ENCODE measurements around the gene CP. TPM values are rescaled to one million over a fixed set of nuclear protein-coding genes. Genes with fewer than 3 reads are reported as not detected.

The CP gene
- total RNA-seq, 4 donors from 2014 or later = 5.0 to 111 (median 34.6) TPM

GRCh38 chr3:149209431-149209830, 12.2 kb downstream of the CP start:
- 86 to 95% methylated on average over 4 of the region's 4 CpGs for WGBS, 2 donors
- intact Hi-C loops (cut with DNase I) = no loop called here
- H3K9me3 ChIP-seq = no peaks in the 10 kb centered on the region
- no peaks in the 10 kb centered on the region for H3K4me1 ChIP-seq
- no peaks in the 10 kb centered on the region for H3K27me3 ChIP-seq
- no peak overlapping the region for H3K4me3 ChIP-seq (replicated peaks in 1 of 3)
- H3K27ac ChIP-seq = no peak overlapping the region
- DNase-seq = no peak
- TF ChIP-seq POLR2A (IDR thresholded peaks at IDR 0.05) = no peak
- TF ChIP-seq, protein P1, sequence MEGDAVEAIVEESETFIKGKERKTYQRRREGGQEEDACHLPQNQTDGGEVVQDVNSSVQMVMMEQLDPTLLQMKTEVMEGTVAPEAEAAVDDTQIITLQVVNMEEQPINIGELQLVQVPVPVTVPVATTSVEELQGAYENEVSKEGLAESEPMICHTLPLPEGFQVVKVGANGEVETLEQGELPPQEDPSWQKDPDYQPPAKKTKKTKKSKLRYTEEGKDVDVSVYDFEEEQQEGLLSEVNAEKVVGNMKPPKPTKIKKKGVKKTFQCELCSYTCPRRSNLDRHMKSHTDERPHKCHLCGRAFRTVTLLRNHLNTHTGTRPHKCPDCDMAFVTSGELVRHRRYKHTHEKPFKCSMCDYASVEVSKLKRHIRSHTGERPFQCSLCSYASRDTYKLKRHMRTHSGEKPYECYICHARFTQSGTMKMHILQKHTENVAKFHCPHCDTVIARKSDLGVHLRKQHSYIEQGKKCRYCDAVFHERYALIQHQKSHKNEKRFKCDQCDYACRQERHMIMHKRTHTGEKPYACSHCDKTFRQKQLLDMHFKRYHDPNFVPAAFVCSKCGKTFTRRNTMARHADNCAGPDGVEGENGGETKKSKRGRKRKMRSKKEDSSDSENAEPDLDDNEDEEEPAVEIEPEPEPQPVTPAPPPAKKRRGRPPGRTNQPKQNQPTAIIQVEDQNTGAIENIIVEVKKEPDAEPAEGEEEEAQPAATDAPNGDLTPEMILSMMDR (IDR thresholded peaks at IDR 0.05) = no peak
- H3K36me3 ChIP-seq = no peaks in the 10 kb centered on the region

GRCh38 chr3:149207475-149207874, 14.2 kb downstream of the CP start:
- Histone ChIP-seq H3K4me1 (no peaks in the 10 kb centered on the region), H3K9me3 (no peaks in the 10 kb centered on the region), H3K4me3 (replicated peaks in 1 of 3) (no peak overlapping the region), H3K27me3 (no peaks in the 10 kb centered on the region), H3K27ac (no peak overlapping the region), H3K36me3 (no peaks in the 10 kb centered on the region)
- whole genome bisulfite sequencing, 2 donors = 86% methylated on average over 2 of the region's 2 CpGs
- DNase-seq = no peak
- TF ChIP-seq POLR2A (IDR thresholded peaks at IDR 0.05) = no peak
- TF ChIP-seq, protein P1 (IDR thresholded peaks at IDR 0.05) = no peak
- intact Hi-C loops (cut with DNase I) = no loop called here

DNA sequence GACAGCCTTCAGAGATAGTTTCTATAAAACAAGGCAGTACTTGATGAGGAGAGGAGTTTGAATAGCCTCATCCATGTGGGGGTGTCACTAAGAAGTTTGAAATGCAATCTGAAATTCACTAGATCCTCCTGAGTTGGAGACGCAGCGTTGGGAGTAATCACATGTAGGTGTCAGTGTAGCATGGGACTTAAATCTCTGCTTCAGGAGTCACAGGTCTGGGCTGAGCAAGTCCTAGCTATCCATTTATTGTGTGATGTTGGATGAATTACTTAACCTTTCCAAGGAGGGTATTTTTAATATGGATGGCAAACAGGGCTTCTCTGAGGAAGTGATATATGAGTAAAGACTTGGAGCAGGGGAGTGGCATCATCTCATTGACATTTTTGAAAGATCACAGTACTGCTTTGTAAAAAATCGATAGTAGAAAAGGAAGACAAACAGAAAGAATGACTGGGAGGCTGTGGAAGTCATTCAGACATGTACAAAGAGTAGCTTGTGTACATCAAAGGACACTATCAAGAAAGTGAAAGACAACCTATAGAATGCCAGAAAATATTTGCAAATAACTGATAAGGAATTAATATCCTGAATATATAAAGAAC, 17.1 kb downstream of the CP start:
- no peak for TF ChIP-seq POLR2A (IDR thresholded peaks at IDR 0.05)
- TF ChIP-seq, protein P1 (IDR thresholded peaks at IDR 0.05) = no peak
- Histone ChIP-seq H3K27ac (no peak overlapping the region), H3K27me3 (no peaks in the 10 kb centered on the region), H3K36me3 (no peaks in the 10 kb centered on the region), H3K4me1 (no peaks in the 10 kb centered on the region), H3K9me3 (no peaks in the 10 kb centered on the region), H3K4me3 (replicated peaks in 1 of 3) (no peak overlapping the region)
- 94 to 95% methylated on average over 3 of the region's 3 CpGs for WGBS, 2 donors
- intact Hi-C loops (cut with DNase I) = no loop called here
- no peak for DNase-seq

- DNase-seq = no peak
- H3K9me3 ChIP-seq = no peaks in the 10 kb centered on the region
- WGBS, 2 donors = 79 to 90% methylated on average over 3 of the region's 3 CpGs
- no peak overlapping the region for H3K27ac ChIP-seq
- no peaks in the 10 kb centered on the region for H3K27me3 ChIP-seq
- intact Hi-C loops (cut with DNase I) = no loop called here
- no peaks in the 10 kb centered on the region for H3K36me3 ChIP-seq
- TF ChIP-seq, protein P1 (IDR thresholded peaks at IDR 0.05) = no peak
- no peak for TF ChIP-seq POLR2A (IDR thresholded peaks at IDR 0.05)
- H3K4me1 ChIP-seq = no peaks in the 10 kb centered on the region
- no peak overlapping the region for H3K4me3 ChIP-seq (replicated peaks in 1 of 3)
Measured at GRCh38 chr3:149203758-149204157, 17.9 kb downstream of the CP start.

DNA sequence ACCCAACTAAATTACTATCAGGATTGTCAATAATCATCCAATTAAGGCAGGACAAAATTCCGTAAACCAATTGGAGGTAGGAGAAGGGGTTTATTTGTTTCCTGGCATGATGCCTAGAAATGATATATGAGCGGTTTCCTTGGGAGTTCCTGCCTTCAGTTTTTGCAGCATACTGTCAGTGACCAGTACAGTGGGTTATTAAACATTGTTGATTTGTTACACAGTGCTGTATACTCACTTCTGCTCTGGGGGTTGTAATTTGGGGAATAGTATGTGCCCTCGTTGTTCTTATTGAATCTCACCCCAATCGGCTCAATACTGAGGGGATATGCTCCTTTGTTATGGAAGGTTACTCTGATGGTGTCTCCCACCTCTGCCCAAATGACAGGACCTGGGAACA, 22.2 kb downstream of the CP start:
- Histone ChIP-seq H3K27ac (no peak overlapping the region), H3K9me3 (no peaks in the 10 kb centered on the region), H3K4me3 (replicated peaks in 1 of 3) (no peak overlapping the region), H3K36me3 (no peaks in the 10 kb centered on the region), H3K27me3 (no peaks in the 10 kb centered on the region), H3K4me1 (no peaks in the 10 kb centered on the region)
- WGBS, 2 donors = 48 to 52% methylated on average over 4 of the region's 4 CpGs
- intact Hi-C loops (cut with DNase I) = no loop called here
- no peak for TF ChIP-seq POLR2A (IDR thresholded peaks at IDR 0.05)
- TF ChIP-seq, protein P1 (IDR thresholded peaks at IDR 0.05) = no peak
- DNase-seq = no peak

Data from thyroid gland (tissue), 4 donors.